ENCODE measurements around the gene TRIM17. TPM values are rescaled to one million over a fixed set of nuclear protein-coding genes. Genes with fewer than 3 reads are reported as not detected.
A peak's percentile ranks its signal among the peaks of the same experiment; 100 is the strongest.

Gene TRIM17
- total and polyA plus RNA-seq, 9 donors = 0.72 to 10.0 (median 3.0) TPM

- WGBS, 3 donors = 84 to 92% (median 91%) methylated on average over 6 of the region's 6 CpGs
- Histone ChIP-seq H3K4me3 (no peak overlapping the region), H3K9me3 (no peaks in the 10 kb centered on the region), H3K36me3 (no peaks in the 10 kb centered on the region), H3K27me3 (no peaks in the 10 kb centered on the region), H3K27ac (no peak overlapping the region), H3K4me1 (ENCODE audit: insufficient read depth) (no peaks in the 10 kb centered on the region)
- TF ChIP-seq POLR2A (IDR thresholded peaks at IDR 0.05) (no peak), EP300 (IDR thresholded peaks at IDR 0.05) (no peak), CTCF (IDR thresholded peaks at IDR 0.05) (no peak)
- peak in 1 of 5 donors; percentile 7 for DNase-seq
- intact Hi-C loops (cut with DNase I) = loop anchor here in 1 of 4 donors (5.0 kb wide), 1 partner anchor 346 kb away; no protein-coding TSS in a partner anchor
Observed at GRCh38 chr1:228397966-228398365, 18.7 kb downstream of the TRIM17 start.

- 91 to 95% (median 94%) methylated on average over 21 of the region's 21 CpGs for WGBS, 3 donors
- Histone ChIP-seq H3K4me3 (no peak overlapping the region), H3K36me3 (no peaks in the 10 kb centered on the region), H3K27ac (no peak overlapping the region), H3K4me1 (ENCODE audit: insufficient read depth) (no peaks in the 10 kb centered on the region), H3K27me3 (no peaks in the 10 kb centered on the region), H3K9me3 (no peaks in the 10 kb centered on the region)
- intact Hi-C loops (cut with DNase I) = loop anchor here in 1 of 4 donors (5.0 kb wide), 1 partner anchor 345 kb away; no protein-coding TSS in a partner anchor
- peak in 3 of 5 donors; percentile 7 to 23 (median 13) for DNase-seq
- TF ChIP-seq CTCF (IDR thresholded peaks at IDR 0.05) (no peak), POLR2A (IDR thresholded peaks at IDR 0.05) (no peak), EP300 (IDR thresholded peaks at IDR 0.05) (no peak)
Observed at GRCh38 chr1:228396770-228397662, 19.6 kb downstream of the TRIM17 start.

- Histone ChIP-seq H3K36me3 (no peaks in the 10 kb centered on the region), H3K27me3 (no peaks in the 10 kb centered on the region), H3K4me1 (ENCODE audit: insufficient read depth) (no peaks in the 10 kb centered on the region), H3K9me3 (no peaks in the 10 kb centered on the region), H3K4me3 (no peak overlapping the region), H3K27ac (no peak overlapping the region)
- WGBS, 3 donors = 89 to 93% (median 91%) methylated on average over 38 of the region's 38 CpGs
- no peak for TF ChIP-seq EP300 (IDR thresholded peaks at IDR 0.05)
- no peak for TF ChIP-seq POLR2A (IDR thresholded peaks at IDR 0.05)
- TF ChIP-seq CTCF (IDR thresholded peaks at IDR 0.05) = no peak
- intact Hi-C loops (cut with DNase I) = loop anchor here in 1 of 4 donors (5.0 kb wide), 1 partner anchor 342 kb away; no protein-coding TSS in a partner anchor
- peak in 3 of 5 donors; percentile 8 to 16 (median 16) for DNase-seq
Observed at GRCh38 chr1:228394571-228395394, 21.9 kb downstream of the TRIM17 start.

- Histone ChIP-seq H3K4me3 (no peak overlapping the region), H3K9me3 (no peaks in the 10 kb centered on the region), H3K4me1 (ENCODE audit: insufficient read depth) (no peaks in the 10 kb centered on the region), H3K27me3 (no peaks in the 10 kb centered on the region), H3K36me3 (no peaks in the 10 kb centered on the region), H3K27ac (peak overlapping the region in 1 of 2 donors; percentile 23)
- 82 to 88% (median 83%) methylated on average over 9 of the region's 9 CpGs for WGBS, 3 donors
- DNase-seq = peak in 2 of 5 donors; percentile 14 to 15
- no peak for TF ChIP-seq POLR2A (IDR thresholded peaks at IDR 0.05)
- no peak for TF ChIP-seq CTCF (IDR thresholded peaks at IDR 0.05)
- no peak for TF ChIP-seq EP300 (IDR thresholded peaks at IDR 0.05)
- intact Hi-C loops (cut with DNase I) = no loop called here
Observed at GRCh38 chr1:228393811-228394570, 22.7 kb downstream of the TRIM17 start.
